ENCODE data around the gene MAPKAPK3.

DNA sequence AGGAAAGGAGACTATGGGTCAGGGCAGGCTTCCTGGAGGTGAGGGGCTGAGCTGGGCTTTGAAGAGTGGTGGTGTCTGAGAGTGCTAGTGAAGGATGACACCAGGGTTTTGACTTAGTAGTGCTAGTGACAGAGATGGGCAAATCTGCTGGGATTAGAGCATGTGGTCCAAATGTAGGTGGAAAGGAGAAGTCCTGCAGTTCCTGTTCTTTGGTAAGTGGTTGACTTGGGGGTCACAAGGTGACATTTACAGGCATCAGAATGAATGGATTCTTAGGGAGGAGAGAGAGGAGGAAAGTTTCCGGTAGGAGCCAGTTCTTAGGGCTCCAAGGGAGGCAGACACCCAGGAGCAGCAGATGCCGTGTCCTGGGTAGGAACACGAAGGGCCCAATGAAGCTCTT lies 57.0 kb downstream of the MAPKAPK3 start:
- TF ChIP-seq, protein P1, sequence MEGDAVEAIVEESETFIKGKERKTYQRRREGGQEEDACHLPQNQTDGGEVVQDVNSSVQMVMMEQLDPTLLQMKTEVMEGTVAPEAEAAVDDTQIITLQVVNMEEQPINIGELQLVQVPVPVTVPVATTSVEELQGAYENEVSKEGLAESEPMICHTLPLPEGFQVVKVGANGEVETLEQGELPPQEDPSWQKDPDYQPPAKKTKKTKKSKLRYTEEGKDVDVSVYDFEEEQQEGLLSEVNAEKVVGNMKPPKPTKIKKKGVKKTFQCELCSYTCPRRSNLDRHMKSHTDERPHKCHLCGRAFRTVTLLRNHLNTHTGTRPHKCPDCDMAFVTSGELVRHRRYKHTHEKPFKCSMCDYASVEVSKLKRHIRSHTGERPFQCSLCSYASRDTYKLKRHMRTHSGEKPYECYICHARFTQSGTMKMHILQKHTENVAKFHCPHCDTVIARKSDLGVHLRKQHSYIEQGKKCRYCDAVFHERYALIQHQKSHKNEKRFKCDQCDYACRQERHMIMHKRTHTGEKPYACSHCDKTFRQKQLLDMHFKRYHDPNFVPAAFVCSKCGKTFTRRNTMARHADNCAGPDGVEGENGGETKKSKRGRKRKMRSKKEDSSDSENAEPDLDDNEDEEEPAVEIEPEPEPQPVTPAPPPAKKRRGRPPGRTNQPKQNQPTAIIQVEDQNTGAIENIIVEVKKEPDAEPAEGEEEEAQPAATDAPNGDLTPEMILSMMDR (IDR thresholded peaks at IDR 0.05 in 8 of 11, conservative IDR thresholded peaks at IDR 0.05 in 3 of 11): no peak
- TF ChIP-seq POLR2AphosphoS5 (IDR thresholded peaks at IDR 0.05) (no peak), POLR2A (IDR thresholded peaks at IDR 0.05) (no peak)

Data from spleen (tissue), 7 donors.